Mesenchymal stem cell (in vitro differentiated cells and primary cell): Measurements from ENCODE around the gene PLIN5.

Source experiments
- DNase-seq: peaks from one replicate; pipeline ENCODE4 v3.0.0-alpha.2; 2013
- H2AFZ ChIP-seq: one replicate; pipeline ENCODE4 v1.6.1; 2013; ENCODE audit warnings: low read depth, mild to moderate bottlenecking, control low read depth, inconsistent platforms, low read length, moderate library complexity
- H2AK5ac ChIP-seq: 2 replicates; pipeline ENCODE4 v1.6.1; 2013; ENCODE audit warnings: low read length, moderate library complexity, mild to moderate bottlenecking, inconsistent platforms; ENCODE audit not compliant: severe bottlenecking
- H2BK120ac ChIP-seq: one replicate; pipeline ENCODE4 v1.6.1; 2013; ENCODE audit warnings: low read depth, mild to moderate bottlenecking, inconsistent platforms, low read length, moderate library complexity
- H2BK12ac ChIP-seq, 2 experiments: one replicate each; pipeline ENCODE4 v1.6.1; 2013; ENCODE audit warnings: inconsistent platforms in 2 of 2, low read length in 2 of 2, mild to moderate bottlenecking in 2 of 2, moderate library complexity in 2 of 2, control low read depth in 1 of 2
- H2BK15ac ChIP-seq: one replicate; pipeline ENCODE4 v1.6.1; 2013; ENCODE audit warnings: mild to moderate bottlenecking, low read depth, inconsistent platforms; ENCODE audit not compliant: poor library complexity, severe bottlenecking
- H2BK5ac ChIP-seq: 2 replicates; pipeline ENCODE4 v1.6.1; 2013; ENCODE audit warnings: low read depth, mild to moderate bottlenecking, low read length, control low read depth, inconsistent platforms; ENCODE audit not compliant: poor library complexity, severe bottlenecking
- H3K14ac ChIP-seq, 2 experiments: one replicate each; pipeline ENCODE4 v1.6.1; 2013; ENCODE audit warnings: inconsistent platforms in 2 of 2, low read length in 2 of 2, control low read depth in 1 of 2, mild to moderate bottlenecking in 1 of 2, moderate library complexity in 1 of 2
- H3K18ac ChIP-seq, 2 experiments: one replicate each; pipeline ENCODE4 v1.6.1; 2013; ENCODE audit warnings: inconsistent platforms in 2 of 2, low read length in 2 of 2, control low read depth in 1 of 2, low read depth in 1 of 2, mild to moderate bottlenecking in 1 of 2
- H3K23ac ChIP-seq, 2 experiments: one replicate each; pipeline ENCODE4 v1.6.1; 2013; ENCODE audit warnings: inconsistent platforms in 2 of 2, low read length in 2 of 2, mild to moderate bottlenecking in 2 of 2, moderate library complexity in 2 of 2, control low read depth in 1 of 2
- H3K27ac ChIP-seq: 2 replicates; pipeline ENCODE4 v1.5.1; 2013; ENCODE audit warnings: mild to moderate bottlenecking, moderate library complexity, low read length, control low read depth, inconsistent platforms; ENCODE audit not compliant: poor library complexity, severe bottlenecking
- H3K27me3 ChIP-seq, 2 experiments: 2 replicates each; pipeline versions ENCODE4 v1.6.1 to v1.7.0; 2013; ENCODE audit warnings: low read length in 2 of 2, mild to moderate bottlenecking in 2 of 2, moderate library complexity in 2 of 2, control low read depth in 1 of 2, inconsistent platforms in 1 of 2; ENCODE audit not compliant: control insufficient read depth in 1 of 2, insufficient read depth in 1 of 2
- H3K36me3 ChIP-seq, 2 experiments: 2 replicates each; pipeline versions ENCODE4 v1.6.1 to v1.7.0; 2013; ENCODE audit warnings: low read length in 2 of 2, control low read depth in 1 of 2, inconsistent platforms in 1 of 2, low read depth in 1 of 2, mild to moderate bottlenecking in 1 of 2; ENCODE audit not compliant: insufficient read depth in 2 of 2, control insufficient read depth in 1 of 2
- H3K4ac ChIP-seq, 2 experiments: one replicate each; pipeline ENCODE4 v1.6.1; 2013; ENCODE audit warnings: inconsistent platforms in 2 of 2, low read length in 2 of 2, mild to moderate bottlenecking in 2 of 2, moderate library complexity in 2 of 2, control low read depth in 1 of 2, low read depth in 1 of 2
- H3K4me1 ChIP-seq: 2 replicates; pipeline ENCODE4 v1.6.1; 2013; ENCODE audit warnings: low read depth, low read length, control low read depth; ENCODE audit not compliant: control insufficient read depth, insufficient read depth
- H3K4me2 ChIP-seq: 2 replicates; pipeline ENCODE4 v1.6.1; 2013; ENCODE audit warnings: low read length, mild to moderate bottlenecking, inconsistent platforms; ENCODE audit not compliant: poor library complexity, severe bottlenecking
- H3K4me3 ChIP-seq, 2 experiments: 2 replicates each; pipeline versions ENCODE4 v1.5.1 to v1.7.0; 2013; ENCODE audit warnings: low read length in 2 of 2, mild to moderate bottlenecking in 2 of 2, control low read depth in 1 of 2, low read depth in 1 of 2; ENCODE audit not compliant: insufficient read depth in 1 of 2
- H3K79me1 ChIP-seq: replicated peaks from 2 replicates; pipeline ENCODE4 v1.6.1; 2013; ENCODE audit warnings: mild to moderate bottlenecking, control low read depth, low read length, inconsistent platforms; ENCODE audit not compliant: poor library complexity, severe bottlenecking
- H3K9ac ChIP-seq: 2 replicates; pipeline ENCODE4 v1.7.0; 2013; ENCODE audit warnings: mild to moderate bottlenecking, low read length, moderate library complexity
- H3K9me3 ChIP-seq: 2 replicates; pipeline ENCODE4 v1.7.0; 2013; ENCODE audit warnings: mild to moderate bottlenecking, low read length; ENCODE audit not compliant: control insufficient read depth
- H4K8ac ChIP-seq: one replicate; pipeline ENCODE4 v1.6.1; 2013; ENCODE audit warnings: inconsistent platforms, mild to moderate bottlenecking, low read length, moderate library complexity
- H4K91ac ChIP-seq: one replicate; pipeline ENCODE4 v1.6.1; 2013; ENCODE audit warnings: mild to moderate bottlenecking, low read length, inconsistent platforms
- WGBS: methylation state at CpG from one replicate; pipeline ENCODE4 v1.1.7; 2013; ENCODE audit warnings: mixed read lengths; 5-methylcytosine and 5-hydroxymethylcytosine counted together

Gene PLIN5

GRCh38 chr19:4548238-4548584 is 13.2 kb upstream of the PLIN5 start:
- H2BK5ac ChIP-seq: no peak overlapping the region
- no peak overlapping the region for H3K18ac ChIP-seq
- WGBS: 90% methylated on average over 14 of the region's 14 CpGs
- H3K9ac ChIP-seq: no peak overlapping the region
- no peak overlapping the region for H4K91ac ChIP-seq
- H3K4ac ChIP-seq: no peak overlapping the region
- no peak for DNase-seq
- H2BK12ac ChIP-seq: no peak overlapping the region
- peaks cover 0 to 25% of the 10 kb centered on the region in 2 experiments for H3K36me3 ChIP-seq
- H3K79me1 ChIP-seq: no peaks in the 10 kb centered on the region
- H2AK5ac ChIP-seq: no peak overlapping the region
- no peak overlapping the region for H4K8ac ChIP-seq
- no peaks in the 10 kb centered on the region for H3K9me3 ChIP-seq
- H3K23ac ChIP-seq: no peak overlapping the region
- H3K27ac ChIP-seq: no peak overlapping the region
- no peak overlapping the region for H2BK15ac ChIP-seq
- H2BK120ac ChIP-seq: no peak overlapping the region
- H3K27me3 ChIP-seq: peaks cover 0 to 39% of the 10 kb centered on the region in 2 experiments
- H3K4me1 ChIP-seq: peaks cover 4% of the 10 kb centered on the region
- H3K4me3 ChIP-seq: no peak overlapping the region
- H3K4me2 ChIP-seq: no peak overlapping the region
- H2AFZ ChIP-seq: no peak overlapping the region
- peak overlapping the region in 1 of 2 experiments; percentile 51 for H3K14ac ChIP-seq

GRCh38 chr19:4547303-4548237 is 12.5 kb upstream of the PLIN5 start:
- Histone ChIP-seq H3K4me1 (peaks cover 4% of the 10 kb centered on the region), H2AFZ (no peak overlapping the region), H3K4me2 (no peak overlapping the region), H2BK15ac (no peak overlapping the region), H2BK5ac (no peak overlapping the region), H4K8ac (no peak overlapping the region), H3K27ac (no peak overlapping the region), H3K4me3 (no peak overlapping the region), H3K4ac (no peak overlapping the region), H3K18ac (no peak overlapping the region), H3K9ac (no peak overlapping the region), H2BK120ac (no peak overlapping the region), H3K36me3 (peaks cover 0 to 28% of the 10 kb centered on the region in 2 experiments), H4K91ac (no peak overlapping the region), H3K79me1 (no peaks in the 10 kb centered on the region), H3K23ac (no peak overlapping the region), H3K9me3 (no peaks in the 10 kb centered on the region), H3K14ac (peak overlapping the region in 1 of 2 experiments; percentile 51), H2AK5ac (no peak overlapping the region), H3K27me3 (peaks cover 0 to 33% of the 10 kb centered on the region in 2 experiments), H2BK12ac (no peak overlapping the region)
- DNase-seq: no peak
- WGBS: 86% methylated on average over 32 of the region's 32 CpGs

- H3K14ac ChIP-seq: no peak overlapping the region
- no peak overlapping the region for H3K4me3 ChIP-seq
- 97% methylated on average over 74 of the region's 87 CpGs for WGBS
- H3K4me1 ChIP-seq: peaks cover 4% of the 10 kb centered on the region
- peaks cover 9 to 34% of the 10 kb centered on the region in 2 experiments for H3K27me3 ChIP-seq
- no peak overlapping the region for H3K18ac ChIP-seq
- H3K23ac ChIP-seq: no peak overlapping the region
- no peak overlapping the region for H3K4ac ChIP-seq
- no peak overlapping the region for H3K27ac ChIP-seq
- no peak overlapping the region for H2AFZ ChIP-seq
- H2BK5ac ChIP-seq: no peak overlapping the region
- H3K9ac ChIP-seq: no peak overlapping the region
- peaks cover 4% of the 10 kb centered on the region for H3K9me3 ChIP-seq
- H4K8ac ChIP-seq: no peak overlapping the region
- no peak overlapping the region for H2BK12ac ChIP-seq
- peaks cover 0 to 23% of the 10 kb centered on the region in 2 experiments for H3K36me3 ChIP-seq
- H2AK5ac ChIP-seq: no peak overlapping the region
- H2BK120ac ChIP-seq: no peak overlapping the region
- H3K79me1 ChIP-seq: no peaks in the 10 kb centered on the region
- no peak overlapping the region for H2BK15ac ChIP-seq
- DNase-seq: no peak
- H4K91ac ChIP-seq: no peak overlapping the region
- H3K4me2 ChIP-seq: no peak overlapping the region
Observed at GRCh38 chr19:4543842-4544647, 9.0 kb upstream of the PLIN5 start.
